Prostate gland (tissue), 2 donors: ENCODE results near the gene SREBF2. TPM values are rescaled to one million over a fixed set of nuclear protein-coding genes. Genes with fewer than 3 reads are reported as not detected.
A peak's percentile ranks its signal among the peaks of the same experiment; 100 is the strongest.
"Not testable (repeated sequence)": the region's sequence is repeated elsewhere in the genome, so short reads cannot be mapped to it uniquely, and the experiment has no call there.

Experiments used
- DNase-seq: peaks from one replicate; pipeline ENCODE4 v3.0.0-alpha.2; 2019; ENCODE audit warnings: low spot score
- H3K27ac ChIP-seq, 2 donors: fragments of 200-600 bp; sonication (generic); 2 replicates each; pipeline ENCODE4 v1.5.1; 2017 to 2019
- H3K27me3 ChIP-seq: fragments of 200-600 bp; sonication (generic); replicated peaks from 2 replicates; pipeline ENCODE4 v1.5.1; 2019; ENCODE audit not compliant: insufficient read depth
- H3K36me3 ChIP-seq, 2 donors: fragments of 200-600 bp; sonication (generic); 1 replicate in 1 of 2; 2 replicates in 1 of 2; pipeline versions ENCODE4 v1.5.1 to v1.8.1; 2017 to 2019
- H3K4me1 ChIP-seq: fragments of 200-600 bp; sonication (generic); replicated peaks from 2 replicates; pipeline ENCODE4 v1.5.1; 2019
- H3K4me3 ChIP-seq, 2 donors: fragments of 200-600 bp; sonication (generic); 2 replicates each; pipeline ENCODE4 v1.5.1; 2017 to 2019
- H3K9me3 ChIP-seq: fragments of 200-600 bp; sonication (generic); 2 replicates; pipeline ENCODE4 v1.5.1; 2017
- CTCF ChIP-seq, 4 experiments: fragments of 200-600 bp in 2 of 4; fragments of 450-650 bp in 2 of 4; sonication (generic) in 2 of 4; IDR thresholded peaks; 1 replicate in 3 of 4; 2 replicates in 1 of 4; pipeline ENCODE4 v1.5.1; 2016 to 2019; ENCODE audit warnings: antibody characterized with exemption in 4 of 4, mild to moderate bottlenecking in 2 of 4, moderate library complexity in 2 of 4
- POLR2A ChIP-seq: fragments of 450-650 bp; IDR thresholded peaks from one replicate; pipeline ENCODE4 v1.6.1; 2016; ENCODE audit warnings: antibody characterized with exemption, mild to moderate bottlenecking
- POLR2AphosphoS5 ChIP-seq: sonication (generic); formaldehyde crosslinking; IDR thresholded peaks from one replicate; pipeline ENCODE4 v1.6.1; 2017; ENCODE audit warnings: antibody characterized with exemption
- WGBS: methylation state at CpG from one replicate; pipeline ENCODE4 v1.1.5; 2018; 5-methylcytosine and 5-hydroxymethylcytosine counted together
- intact Hi-C: fragments of 100-400 bp; cut with DNase I; formaldehyde crosslinking; loops from one replicate; pipeline ENCODE4 v1.14.2; 2022
- total RNA-seq, 2 donors: library from RNA; depleted of rRNA; stranded (reverse); fragments of >200 nt; gene quantifications; one replicate each; pipeline ENCODE4 v1.1.0, GENCODE V29; 2016

Gene SREBF2
- total RNA-seq, 2 donors from 2014 or later, result 62.7 to 128 TPM

- intact Hi-C loops, result no loop called here
- Histone ChIP-seq H3K36me3 (no peaks in the 10 kb centered on the region), H3K4me1 (no peaks in the 10 kb centered on the region), H3K4me3 (peak overlapping the region; percentile 85 to 98), H3K27me3 (no peaks in the 10 kb centered on the region), H3K27ac (peak overlapping the region; percentile 96 to 98), H3K9me3 (no peaks in the 10 kb centered on the region)
- no peak for DNase-seq
- 10% methylated on average over 14 of the region's 14 CpGs for WGBS
- TF ChIP-seq CTCF (IDR thresholded peaks at IDR 0.05) (no peak), POLR2AphosphoS5 (no peak), POLR2A (no peak)
Measured at GRCh38 chr22:41834005-41834944, 1.4 kb downstream of the SREBF2 start.

GRCh38 chr22:41835462-41835861 lies 2.6 kb downstream of the SREBF2 start:
- H3K36me3 ChIP-seq, H3K27me3 ChIP-seq, H3K4me1 ChIP-seq, H3K4me3 ChIP-seq, H3K9me3 ChIP-seq, DNase-seq, intact Hi-C loops: not testable (repeated sequence)
- WGBS, result 78% methylated on average over 8 of the region's 8 CpGs
- peak overlapping the region; percentile 3 to 98 for H3K27ac ChIP-seq

GRCh38 chr22:41836551-41836950 lies 3.6 kb downstream of the SREBF2 start:
- Histone ChIP-seq H3K27me3 (no peaks in the 10 kb centered on the region), H3K4me3 (no peak overlapping the region), H3K9me3 (no peaks in the 10 kb centered on the region), H3K27ac (peak overlapping the region in 1 of 2 donors; percentile 98), H3K36me3 (no peaks in the 10 kb centered on the region), H3K4me1 (peaks cover 8% of the 10 kb centered on the region)
- intact Hi-C loops, result no loop called here
- TF ChIP-seq POLR2AphosphoS5 (no peak), POLR2A (no peak), CTCF (IDR thresholded peaks at IDR 0.05) (no peak)
- no peak for DNase-seq
- 58% methylated on average over 2 of the region's 2 CpGs for WGBS

GRCh38 chr22:41838842-41839618 lies 6.1 kb downstream of the SREBF2 start:
- Histone ChIP-seq H3K4me3 (no peak overlapping the region), H3K36me3 (no peaks in the 10 kb centered on the region), H3K27ac (peak overlapping the region in 1 of 2 donors; percentile 35), H3K27me3 (no peaks in the 10 kb centered on the region), H3K9me3 (no peaks in the 10 kb centered on the region), H3K4me1 (peaks cover 8% of the 10 kb centered on the region)
- TF ChIP-seq POLR2A (no peak), POLR2AphosphoS5 (no peak), CTCF (IDR thresholded peaks at IDR 0.05) (no peak)
- no peak for DNase-seq
- 81% methylated on average over 1 of the region's 1 CpG for WGBS
- intact Hi-C loops, result no loop called here

GRCh38 chr22:41840216-41840615 lies 7.3 kb downstream of the SREBF2 start:
- no peaks in the 10 kb centered on the region for H3K27me3 ChIP-seq
- intact Hi-C loops, result no loop called here
- no peaks in the 10 kb centered on the region for H3K9me3 ChIP-seq
- peaks cover 12% of the 10 kb centered on the region for H3K4me1 ChIP-seq
- peak overlapping the region; percentile 10 to 84 for H3K27ac ChIP-seq
- no peaks in the 10 kb centered on the region for H3K36me3 ChIP-seq
- no peak overlapping the region for H3K4me3 ChIP-seq
- DNase-seq, result no peak
- WGBS, result 91% methylated on average over 5 of the region's 5 CpGs
- no peak for TF ChIP-seq POLR2A
- TF ChIP-seq POLR2AphosphoS5, result no peak
- no peak for TF ChIP-seq CTCF (IDR thresholded peaks at IDR 0.05)
